ENCODE measurements around the gene CARMIL1. TPM values are rescaled to one million over a fixed set of nuclear protein-coding genes. Genes with fewer than 3 reads are reported as not detected.

CARMIL1 gene
- total RNA-seq, 1 experiment from 2014 or later: 23.6 TPM

DNA sequence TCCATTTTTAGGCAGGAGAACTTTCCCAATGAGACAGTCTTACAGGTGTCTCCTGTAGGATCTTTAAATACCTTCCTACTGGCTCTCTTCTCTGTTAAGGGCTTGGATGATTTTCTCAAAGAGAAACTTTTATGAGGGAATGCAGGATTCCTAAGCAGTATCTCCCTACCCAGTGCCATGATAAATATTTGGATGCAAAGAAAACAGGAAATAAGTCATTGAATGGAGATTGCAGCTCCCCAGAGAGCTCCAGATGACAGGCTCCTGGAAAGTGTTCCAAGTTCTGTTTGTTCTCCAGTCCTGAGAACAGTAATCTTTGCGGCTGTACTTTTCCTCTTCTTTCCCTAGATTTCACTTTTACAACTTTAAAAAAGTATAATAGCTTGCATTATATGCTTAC is 370.4 kb downstream of the CARMIL1 start:
- WGBS (ENCODE audit: extremely low coverage, insufficient read length, low lambda C conversion rate): no CpG with 5 or more reads among the region's 1 CpG
- peaks cover 56% of the 10 kb centered on the region for H3K27me3 Mint-ChIP-seq (ENCODE audit: low read depth)

More for the DNA sequence above, 370.4 kb downstream of the CARMIL1 start:
- no peak overlapping the region for H3K56ac ChIP-seq (ENCODE audit: insufficient read length, low read depth, low read length)
- H4K91ac ChIP-seq (ENCODE audit: insufficient read length, low read depth, low read length): no peak overlapping the region
- TF ChIP-seq, protein P1, sequence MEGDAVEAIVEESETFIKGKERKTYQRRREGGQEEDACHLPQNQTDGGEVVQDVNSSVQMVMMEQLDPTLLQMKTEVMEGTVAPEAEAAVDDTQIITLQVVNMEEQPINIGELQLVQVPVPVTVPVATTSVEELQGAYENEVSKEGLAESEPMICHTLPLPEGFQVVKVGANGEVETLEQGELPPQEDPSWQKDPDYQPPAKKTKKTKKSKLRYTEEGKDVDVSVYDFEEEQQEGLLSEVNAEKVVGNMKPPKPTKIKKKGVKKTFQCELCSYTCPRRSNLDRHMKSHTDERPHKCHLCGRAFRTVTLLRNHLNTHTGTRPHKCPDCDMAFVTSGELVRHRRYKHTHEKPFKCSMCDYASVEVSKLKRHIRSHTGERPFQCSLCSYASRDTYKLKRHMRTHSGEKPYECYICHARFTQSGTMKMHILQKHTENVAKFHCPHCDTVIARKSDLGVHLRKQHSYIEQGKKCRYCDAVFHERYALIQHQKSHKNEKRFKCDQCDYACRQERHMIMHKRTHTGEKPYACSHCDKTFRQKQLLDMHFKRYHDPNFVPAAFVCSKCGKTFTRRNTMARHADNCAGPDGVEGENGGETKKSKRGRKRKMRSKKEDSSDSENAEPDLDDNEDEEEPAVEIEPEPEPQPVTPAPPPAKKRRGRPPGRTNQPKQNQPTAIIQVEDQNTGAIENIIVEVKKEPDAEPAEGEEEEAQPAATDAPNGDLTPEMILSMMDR (conservative IDR thresholded peaks at IDR 0.05): no peak
- H2BK120ac ChIP-seq (ENCODE audit: low read depth, low read length, poor library complexity, severe bottlenecking): no peak overlapping the region
- H4K20me1 ChIP-seq (ENCODE audit: control insufficient read depth, insufficient read depth, insufficient read length): no peaks in the 10 kb centered on the region
- peaks cover 4% of the 10 kb centered on the region for H3K27me3 ChIP-seq (ENCODE audit: insufficient read depth, low read length)
- no peak overlapping the region for H3T11ph ChIP-seq (ENCODE audit: low read length)
- H4K5ac ChIP-seq (ENCODE audit: insufficient read length, low read depth, low read length): no peak overlapping the region
- DNase-seq: no peak
- H2AK5ac ChIP-seq (ENCODE audit: insufficient read length, low read length): no peak overlapping the region
- H2BK15ac ChIP-seq (ENCODE audit: low read depth, low read length): no peak overlapping the region
- H3K36me3 Mint-ChIP-seq (ENCODE audit: insufficient read depth in 1 of 3, low read depth in 3 of 3): no peaks in the 10 kb centered on the region
- H3K9me3 Mint-ChIP-seq: no peaks in the 10 kb centered on the region
- H4K8ac ChIP-seq (replicated peaks; ENCODE audit: insufficient read length, low read depth, low read length): no peak overlapping the region
- no peak overlapping the region for H2AFZ ChIP-seq (ENCODE audit: low read length)
- H3K27ac Mint-ChIP-seq: no peak overlapping the region
- H3K27ac ChIP-seq (ENCODE audit: insufficient read length, low read depth, low read length): no peak overlapping the region
- no peak overlapping the region for H3K4me2 ChIP-seq (ENCODE audit: insufficient read depth, insufficient read length, low read length)
- no peaks in the 10 kb centered on the region for H3K79me2 ChIP-seq (ENCODE audit: insufficient read depth, low read length)
- H2BK12ac ChIP-seq (ENCODE audit: insufficient read length, low read depth, low read length): no peak overlapping the region
- H2BK20ac ChIP-seq (ENCODE audit: low read depth, low read length, poor library complexity, severe bottlenecking): no peak overlapping the region
- no peak overlapping the region for H3K4ac ChIP-seq (ENCODE audit: low read depth, low read length)
- H3K4me1 Mint-ChIP-seq: peaks cover 6 to 9% of the 10 kb centered on the region in 2 experiments; a peak in 3 of 4 replicates
- no peaks in the 10 kb centered on the region for H3K4me1 ChIP-seq (ENCODE audit: insufficient read depth, low read length)
- H3K9me3 ChIP-seq (ENCODE audit: control insufficient read depth, low read depth, low read length): no peaks in the 10 kb centered on the region
- H3K23me2 ChIP-seq (ENCODE audit: insufficient read length, low read depth, low read length, poor library complexity, severe bottlenecking): no peaks in the 10 kb centered on the region
- no peak overlapping the region for H3K9ac ChIP-seq (ENCODE audit: extremely low read depth, insufficient read length, low read length)
- no peaks in the 10 kb centered on the region for H3K79me1 ChIP-seq (ENCODE audit: insufficient read depth, low read depth, low read length, poor library complexity, severe bottlenecking)
- H3K4me3 Mint-ChIP-seq: no peak overlapping the region
- H3K23ac ChIP-seq (ENCODE audit: insufficient read length, low read depth, low read length): no peak overlapping the region
- no peak overlapping the region for H3K18ac ChIP-seq (ENCODE audit: insufficient read length, low read depth, low read length)
- H3K14ac ChIP-seq (ENCODE audit: insufficient read depth, low read length): no peak overlapping the region
- no peak overlapping the region for H2BK5ac ChIP-seq (ENCODE audit: insufficient read length, low read length)

Data from H9 (cell line).